SK-N-SH treated with all-trans-retinoic acid at 6 μM for 48 hours (cell line): Measurements from ENCODE around the gene SPON1.

ENCODE experiments used
- ARNTL ChIP-seq: fragments of 450-650 bp; formaldehyde crosslinking; IDR thresholded peaks from 2 replicates; pipeline ENCODE4 v1.5.0; 2020; ENCODE audit warnings: low read depth, mild to moderate bottlenecking, moderate library complexity, borderline replicate concordance
- ZFP3 ChIP-seq: fragments of 250-450 bp; sonication (Bioruptor Pico); IDR thresholded peaks from 2 replicates; pipeline ENCODE4 v1.5.0; 2020; ENCODE audit warnings: mild to moderate bottlenecking, moderate library complexity
- ZNF565 ChIP-seq: fragments of 450-650 bp; formaldehyde crosslinking; conservative IDR thresholded peaks from 2 replicates; pipeline ENCODE4 v1.5.0; 2020; ENCODE audit warnings: low read depth, mild to moderate bottlenecking, moderate library complexity
- ZNF70 ChIP-seq: fragments of 450-650 bp; formaldehyde crosslinking; IDR thresholded peaks from 2 replicates; pipeline ENCODE4 v1.5.0; 2020; ENCODE audit warnings: mild to moderate bottlenecking, moderate library complexity
- TF ChIP-seq, protein P1 (sequence below): fragments of 250-450 bp; sonication (Bioruptor Pico); IDR thresholded peaks from 2 replicates; pipeline ENCODE4 v1.8.0; 2020; ENCODE audit warnings: mild to moderate bottlenecking, moderate library complexity, borderline replicate concordance
- TF ChIP-seq, protein P2 (sequence below): fragments of 250-450 bp; sonication (Bioruptor Pico); IDR thresholded peaks from 2 replicates; pipeline ENCODE4 v1.5.1; 2020; ENCODE audit warnings: low read depth, mild to moderate bottlenecking, moderate library complexity
- TF ChIP-seq, protein P3 (sequence below): fragments of 250-450 bp; sonication (Bioruptor Pico); IDR thresholded peaks from 2 replicates; pipeline ENCODE4 v1.8.0; 2021; ENCODE audit warnings: low read depth, mild to moderate bottlenecking, moderate library complexity, borderline replicate concordance

DNA sequence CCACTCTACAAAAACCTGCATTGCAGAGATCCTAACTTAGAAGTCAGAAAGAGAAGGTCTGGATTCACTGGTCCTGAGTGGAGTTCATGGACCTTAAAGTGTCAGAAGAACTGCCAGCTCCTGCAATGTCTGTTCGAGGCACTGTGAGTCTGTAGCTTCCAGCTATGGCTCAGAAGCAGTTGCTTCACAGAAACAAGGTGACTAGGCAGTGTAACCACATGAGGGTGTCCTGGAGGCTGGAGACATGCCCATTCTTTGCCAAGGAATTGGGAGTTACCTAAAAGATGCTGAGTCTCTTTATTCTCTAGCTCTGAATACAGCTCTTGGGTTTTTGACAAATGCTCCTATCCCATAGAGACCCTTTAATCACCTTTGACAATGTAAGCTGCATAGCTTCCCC, 130.5 kb downstream of the SPON1 start:
- TF ChIP-seq, protein P1, sequence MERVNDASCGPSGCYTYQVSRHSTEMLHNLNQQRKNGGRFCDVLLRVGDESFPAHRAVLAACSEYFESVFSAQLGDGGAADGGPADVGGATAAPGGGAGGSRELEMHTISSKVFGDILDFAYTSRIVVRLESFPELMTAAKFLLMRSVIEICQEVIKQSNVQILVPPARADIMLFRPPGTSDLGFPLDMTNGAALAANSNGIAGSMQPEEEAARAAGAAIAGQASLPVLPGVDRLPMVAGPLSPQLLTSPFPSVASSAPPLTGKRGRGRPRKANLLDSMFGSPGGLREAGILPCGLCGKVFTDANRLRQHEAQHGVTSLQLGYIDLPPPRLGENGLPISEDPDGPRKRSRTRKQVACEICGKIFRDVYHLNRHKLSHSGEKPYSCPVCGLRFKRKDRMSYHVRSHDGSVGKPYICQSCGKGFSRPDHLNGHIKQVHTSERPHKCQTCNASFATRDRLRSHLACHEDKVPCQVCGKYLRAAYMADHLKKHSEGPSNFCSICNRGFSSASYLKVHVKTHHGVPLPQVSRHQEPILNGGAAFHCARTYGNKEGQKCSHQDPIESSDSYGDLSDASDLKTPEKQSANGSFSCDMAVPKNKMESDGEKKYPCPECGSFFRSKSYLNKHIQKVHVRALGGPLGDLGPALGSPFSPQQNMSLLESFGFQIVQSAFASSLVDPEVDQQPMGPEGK, result no peak
- TF ChIP-seq ARNTL (CRISPR knock-in tag), result no peak
- TF ChIP-seq, protein P2, sequence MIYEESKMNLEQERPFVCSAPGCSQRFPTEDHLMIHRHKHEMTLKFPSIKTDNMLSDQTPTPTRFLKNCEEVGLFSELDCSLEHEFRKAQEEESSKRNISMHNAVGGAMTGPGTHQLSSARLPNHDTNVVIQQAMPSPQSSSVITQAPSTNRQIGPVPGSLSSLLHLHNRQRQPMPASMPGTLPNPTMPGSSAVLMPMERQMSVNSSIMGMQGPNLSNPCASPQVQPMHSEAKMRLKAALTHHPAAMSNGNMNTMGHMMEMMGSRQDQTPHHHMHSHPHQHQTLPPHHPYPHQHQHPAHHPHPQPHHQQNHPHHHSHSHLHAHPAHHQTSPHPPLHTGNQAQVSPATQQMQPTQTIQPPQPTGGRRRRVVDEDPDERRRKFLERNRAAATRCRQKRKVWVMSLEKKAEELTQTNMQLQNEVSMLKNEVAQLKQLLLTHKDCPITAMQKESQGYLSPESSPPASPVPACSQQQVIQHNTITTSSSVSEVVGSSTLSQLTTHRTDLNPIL (CRISPR knock-in tag), result no peak
- no peak for TF ChIP-seq ZFP3 (CRISPR knock-in tag)
- TF ChIP-seq, protein P3, sequence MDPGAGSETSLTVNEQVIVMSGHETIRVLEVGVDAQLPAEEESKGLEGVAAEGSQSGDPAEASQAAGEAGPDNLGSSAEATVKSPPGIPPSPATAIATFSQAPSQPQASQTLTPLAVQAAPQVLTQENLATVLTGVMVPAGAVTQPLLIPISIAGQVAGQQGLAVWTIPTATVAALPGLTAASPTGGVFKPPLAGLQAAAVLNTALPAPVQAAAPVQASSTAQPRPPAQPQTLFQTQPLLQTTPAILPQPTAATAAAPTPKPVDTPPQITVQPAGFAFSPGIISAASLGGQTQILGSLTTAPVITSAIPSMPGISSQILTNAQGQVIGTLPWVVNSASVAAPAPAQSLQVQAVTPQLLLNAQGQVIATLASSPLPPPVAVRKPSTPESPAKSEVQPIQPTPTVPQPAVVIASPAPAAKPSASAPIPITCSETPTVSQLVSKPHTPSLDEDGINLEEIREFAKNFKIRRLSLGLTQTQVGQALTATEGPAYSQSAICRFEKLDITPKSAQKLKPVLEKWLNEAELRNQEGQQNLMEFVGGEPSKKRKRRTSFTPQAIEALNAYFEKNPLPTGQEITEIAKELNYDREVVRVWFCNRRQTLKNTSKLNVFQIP, result no peak
- TF ChIP-seq ZNF565 (CRISPR knock-in tag), result no peak
- no peak for TF ChIP-seq ZNF70
